Prostate gland (tissue), 2 donors: ENCODE data around the gene MARS1. TPM values are rescaled to one million over a fixed set of nuclear protein-coding genes. Genes with fewer than 3 reads are reported as not detected.

ENCODE experiments used
- DNase-seq: peaks from one replicate; pipeline ENCODE4 v3.0.0-alpha.2; 2019; ENCODE audit warnings: low spot score
- H3K27ac ChIP-seq, 2 donors: fragments of 200-600 bp; sonication (generic); 2 replicates each; pipeline ENCODE4 v1.5.1; 2017 to 2019
- H3K27me3 ChIP-seq: fragments of 200-600 bp; sonication (generic); replicated peaks from 2 replicates; pipeline ENCODE4 v1.5.1; 2019; ENCODE audit not compliant: insufficient read depth
- H3K36me3 ChIP-seq, 2 donors: fragments of 200-600 bp; sonication (generic); 1 replicate in 1 of 2; 2 replicates in 1 of 2; pipeline versions ENCODE4 v1.5.1 to v1.8.1; 2017 to 2019
- H3K4me1 ChIP-seq: fragments of 200-600 bp; sonication (generic); replicated peaks from 2 replicates; pipeline ENCODE4 v1.5.1; 2019
- H3K4me3 ChIP-seq, 2 donors: fragments of 200-600 bp; sonication (generic); 2 replicates each; pipeline ENCODE4 v1.5.1; 2017 to 2019
- H3K9me3 ChIP-seq: fragments of 200-600 bp; sonication (generic); 2 replicates; pipeline ENCODE4 v1.5.1; 2017
- POLR2A ChIP-seq: fragments of 450-650 bp; IDR thresholded peaks from one replicate; pipeline ENCODE4 v1.6.1; 2016; ENCODE audit warnings: antibody characterized with exemption, mild to moderate bottlenecking
- POLR2AphosphoS5 ChIP-seq: sonication (generic); formaldehyde crosslinking; IDR thresholded peaks from one replicate; pipeline ENCODE4 v1.6.1; 2017; ENCODE audit warnings: antibody characterized with exemption
- WGBS: methylation state at CpG from one replicate; pipeline ENCODE4 v1.1.5; 2018; 5-methylcytosine and 5-hydroxymethylcytosine counted together
- intact Hi-C: fragments of 100-400 bp; cut with DNase I; formaldehyde crosslinking; loops from one replicate; pipeline ENCODE4 v1.14.2; 2022
- total RNA-seq, 2 donors: library from RNA; depleted of rRNA; stranded (reverse); fragments of >200 nt; gene quantifications; one replicate each; pipeline ENCODE4 v1.1.0, GENCODE V29; 2016
- TF ChIP-seq, protein P1 (sequence below), 4 experiments: fragments of 200-600 bp in 2 of 4; fragments of 450-650 bp in 2 of 4; sonication (generic) in 2 of 4; IDR thresholded peaks; 1 replicate in 3 of 4; 2 replicates in 1 of 4; pipeline ENCODE4 v1.5.1; 2016 to 2019; ENCODE audit warnings: antibody characterized with exemption in 4 of 4, mild to moderate bottlenecking in 2 of 4, moderate library complexity in 2 of 4

Gene MARS1
- total RNA-seq, 2 donors from 2014 or later, result 67.2 to 90.0 TPM

DNA sequence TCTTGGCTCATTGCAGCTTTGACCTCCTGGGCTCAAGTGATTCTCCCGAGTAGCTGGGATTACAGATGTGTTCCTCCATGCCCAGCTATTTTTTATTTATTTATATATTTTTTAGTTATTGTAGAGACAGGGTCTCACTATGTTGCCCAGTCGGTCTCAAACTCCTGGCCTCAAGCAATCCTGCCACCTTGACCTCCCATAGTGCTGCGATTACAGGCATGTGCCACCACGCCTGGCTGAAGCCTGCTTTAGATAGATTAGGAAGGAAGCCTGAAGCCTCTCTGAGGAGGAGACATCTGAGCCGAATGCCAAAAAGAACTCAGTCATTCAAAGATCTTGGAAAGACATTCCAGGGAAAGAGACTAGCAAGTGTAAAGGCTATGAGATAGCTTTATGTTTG, 43.1 kb upstream of the MARS1 start:
- Histone ChIP-seq H3K4me3 (no peak overlapping the region), H3K4me1 (no peaks in the 10 kb centered on the region), H3K9me3 (no peaks in the 10 kb centered on the region), H3K27me3 (no peaks in the 10 kb centered on the region), H3K27ac (no peak overlapping the region), H3K36me3 (no peaks in the 10 kb centered on the region)
- TF ChIP-seq POLR2AphosphoS5 (no peak), POLR2A (no peak)
- TF ChIP-seq, protein P1, sequence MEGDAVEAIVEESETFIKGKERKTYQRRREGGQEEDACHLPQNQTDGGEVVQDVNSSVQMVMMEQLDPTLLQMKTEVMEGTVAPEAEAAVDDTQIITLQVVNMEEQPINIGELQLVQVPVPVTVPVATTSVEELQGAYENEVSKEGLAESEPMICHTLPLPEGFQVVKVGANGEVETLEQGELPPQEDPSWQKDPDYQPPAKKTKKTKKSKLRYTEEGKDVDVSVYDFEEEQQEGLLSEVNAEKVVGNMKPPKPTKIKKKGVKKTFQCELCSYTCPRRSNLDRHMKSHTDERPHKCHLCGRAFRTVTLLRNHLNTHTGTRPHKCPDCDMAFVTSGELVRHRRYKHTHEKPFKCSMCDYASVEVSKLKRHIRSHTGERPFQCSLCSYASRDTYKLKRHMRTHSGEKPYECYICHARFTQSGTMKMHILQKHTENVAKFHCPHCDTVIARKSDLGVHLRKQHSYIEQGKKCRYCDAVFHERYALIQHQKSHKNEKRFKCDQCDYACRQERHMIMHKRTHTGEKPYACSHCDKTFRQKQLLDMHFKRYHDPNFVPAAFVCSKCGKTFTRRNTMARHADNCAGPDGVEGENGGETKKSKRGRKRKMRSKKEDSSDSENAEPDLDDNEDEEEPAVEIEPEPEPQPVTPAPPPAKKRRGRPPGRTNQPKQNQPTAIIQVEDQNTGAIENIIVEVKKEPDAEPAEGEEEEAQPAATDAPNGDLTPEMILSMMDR (IDR thresholded peaks at IDR 0.05), result no peak
- 74% methylated on average over 5 of the region's 5 CpGs for whole genome bisulfite sequencing
- no peak for DNase-seq
- intact Hi-C loops, result no loop called here

DNA sequence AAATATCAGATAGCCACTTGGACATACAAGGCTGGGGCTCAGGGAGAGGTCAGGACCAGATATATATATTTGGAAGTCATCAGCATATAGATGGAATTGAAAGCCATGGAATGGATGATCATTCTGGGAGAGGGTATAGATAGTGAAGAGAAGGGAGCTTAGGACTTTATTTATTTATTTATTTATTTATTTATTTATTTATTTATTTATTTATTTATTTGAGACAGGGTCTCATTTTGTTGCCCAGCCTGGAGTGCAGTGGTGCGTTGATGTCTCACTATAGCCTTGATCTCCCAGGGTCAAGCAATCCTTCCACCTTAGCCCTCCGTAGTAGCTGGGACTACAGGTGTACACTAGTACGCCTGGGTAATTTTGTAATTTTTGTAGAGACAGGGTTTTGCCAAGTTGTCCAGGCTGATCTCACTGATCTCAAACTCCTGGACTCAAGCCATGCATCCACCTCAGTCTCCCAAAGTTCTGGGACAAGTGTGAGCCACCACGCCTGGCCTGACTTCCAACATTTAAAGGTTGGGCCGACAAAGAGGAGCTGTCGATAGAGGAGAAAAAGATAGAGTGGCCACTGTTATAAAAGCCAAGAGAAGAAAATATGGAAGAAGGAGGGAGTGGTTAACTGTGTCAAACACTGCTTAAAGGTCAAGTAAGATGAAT, 41.4 kb upstream of the MARS1 start:
- no peaks in the 10 kb centered on the region for H3K27me3 ChIP-seq
- TF ChIP-seq POLR2A (no peak), POLR2AphosphoS5 (no peak)
- TF ChIP-seq, protein P1 (IDR thresholded peaks at IDR 0.05), result no peak
- intact Hi-C loops, result no loop called here
- 96% methylated on average over 6 of the region's 6 CpGs for WGBS
- DNase-seq, result no peak
- H3K27ac ChIP-seq, result no peak overlapping the region
- H3K9me3 ChIP-seq, result no peaks in the 10 kb centered on the region
- H3K4me3 ChIP-seq, result no peak overlapping the region
- H3K4me1 ChIP-seq, result no peaks in the 10 kb centered on the region
- no peaks in the 10 kb centered on the region for H3K36me3 ChIP-seq

DNA sequence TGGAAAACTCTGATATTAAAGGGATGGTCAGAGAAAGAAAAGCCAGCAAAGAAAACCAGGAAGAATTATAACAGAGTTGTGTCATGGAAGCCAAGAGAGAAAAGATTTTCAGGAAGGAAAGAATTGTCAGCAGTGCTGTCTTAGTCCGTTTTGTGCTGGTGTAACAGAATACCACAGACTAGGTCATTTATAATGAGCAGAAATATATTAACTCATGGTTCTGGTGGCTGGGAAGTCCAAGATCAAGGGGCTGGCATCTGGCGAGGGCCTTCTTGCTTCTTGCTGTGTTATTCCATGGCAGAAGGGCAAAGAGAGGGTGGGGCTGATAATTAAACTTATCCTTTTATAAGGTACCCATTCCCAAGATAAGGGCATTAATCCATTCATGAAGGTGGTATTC, 39.2 kb upstream of the MARS1 start:
- TF ChIP-seq POLR2AphosphoS5 (no peak), POLR2A (no peak)
- TF ChIP-seq, protein P1 (IDR thresholded peaks at IDR 0.05), result no peak
- WGBS, result 88% methylated on average over 2 of the region's 2 CpGs
- H3K36me3 ChIP-seq, result no peaks in the 10 kb centered on the region

DNA sequence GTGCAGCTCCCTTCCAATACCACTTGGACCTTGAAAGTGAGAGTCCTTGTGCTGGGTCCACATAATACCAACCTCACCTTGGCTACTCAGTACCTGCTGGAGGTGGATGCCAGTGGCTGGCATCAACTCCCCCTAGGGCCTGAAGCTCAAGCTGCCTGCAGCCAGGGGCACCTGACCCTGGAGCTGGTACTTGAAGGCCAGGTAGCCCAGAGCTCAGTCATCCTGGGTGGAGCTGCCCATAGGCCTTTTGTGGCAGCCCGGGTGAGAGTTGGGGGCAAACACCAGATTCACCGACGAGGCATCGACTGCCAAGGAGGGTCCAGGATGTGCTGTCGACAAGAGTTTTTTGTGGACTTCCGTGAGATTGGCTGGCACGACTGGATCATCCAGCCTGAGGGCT, 38.5 kb upstream of the MARS1 start:
- intact Hi-C loops, result no loop called here
- no peak overlapping the region for H3K27ac ChIP-seq
- no peaks in the 10 kb centered on the region for H3K9me3 ChIP-seq
- H3K27me3 ChIP-seq, result no peaks in the 10 kb centered on the region
- H3K36me3 ChIP-seq, result no peaks in the 10 kb centered on the region
- no peak for DNase-seq
- no peaks in the 10 kb centered on the region for H3K4me1 ChIP-seq
- H3K4me3 ChIP-seq, result no peak overlapping the region
- WGBS, result 93% methylated on average over 7 of the region's 7 CpGs
- no peak for TF ChIP-seq POLR2AphosphoS5
- no peak for TF ChIP-seq POLR2A
- TF ChIP-seq, protein P1 (IDR thresholded peaks at IDR 0.05), result no peak

More for the DNA sequence above, 39.2 kb upstream of the MARS1 start:
- Histone ChIP-seq H3K27me3 (no peaks in the 10 kb centered on the region), H3K27ac (no peak overlapping the region), H3K9me3 (no peaks in the 10 kb centered on the region), H3K4me1 (no peaks in the 10 kb centered on the region), H3K4me3 (no peak overlapping the region)
- intact Hi-C loops, result no loop called here
- DNase-seq, result no peak

DNA sequence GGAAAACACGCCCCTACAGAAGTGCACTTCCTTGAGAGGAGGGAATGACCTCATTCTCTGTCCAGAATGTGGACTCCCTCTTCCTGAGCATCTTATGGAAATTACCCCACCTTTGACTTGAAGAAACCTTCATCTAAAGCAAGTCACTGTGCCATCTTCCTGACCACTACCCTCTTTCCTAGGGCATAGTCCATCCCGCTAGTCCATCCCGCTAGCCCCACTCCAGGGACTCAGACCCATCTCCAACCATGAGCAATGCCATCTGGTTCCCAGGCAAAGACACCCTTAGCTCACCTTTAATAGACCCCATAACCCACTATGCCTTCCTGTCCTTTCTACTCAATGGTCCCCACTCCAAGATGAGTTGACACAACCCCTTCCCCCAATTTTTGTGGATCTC, 37.8 kb upstream of the MARS1 start:
- no peaks in the 10 kb centered on the region for H3K36me3 ChIP-seq
- no peaks in the 10 kb centered on the region for H3K9me3 ChIP-seq
- H3K4me1 ChIP-seq, result no peaks in the 10 kb centered on the region
- intact Hi-C loops, result loop anchor here (5.0 kb wide), 2 partner anchors 143 to 188 kb away; no protein-coding TSS in a partner anchor
- H3K27ac ChIP-seq, result no peak overlapping the region
- 94% methylated on average over 3 of the region's 3 CpGs for WGBS
- no peak overlapping the region for H3K4me3 ChIP-seq
- DNase-seq, result no peak
- TF ChIP-seq POLR2AphosphoS5, result no peak
- no peak for TF ChIP-seq POLR2A
- TF ChIP-seq, protein P1 (IDR thresholded peaks at IDR 0.05), result no peak
- no peaks in the 10 kb centered on the region for H3K27me3 ChIP-seq
